Islet precursor cell (in vitro differentiated cells): Measurements from ENCODE around the gene SLC36A3.
"Not testable (repeated sequence)": the region's sequence is repeated elsewhere in the genome, so short reads cannot be mapped to it uniquely, and the experiment has no call there.

Source experiments
- DNase-seq: peaks from one replicate; pipeline ENCODE4 v3.0.0-alpha.2; 2018

Gene SLC36A3

GRCh38 chr5:151258201-151258611, 45.4 kb downstream of the SLC36A3 start:
- DNase-seq: no peak

GRCh38 chr5:151257731-151258181, 45.8 kb downstream of the SLC36A3 start:
- DNase-seq: peak; percentile 88

DNA sequence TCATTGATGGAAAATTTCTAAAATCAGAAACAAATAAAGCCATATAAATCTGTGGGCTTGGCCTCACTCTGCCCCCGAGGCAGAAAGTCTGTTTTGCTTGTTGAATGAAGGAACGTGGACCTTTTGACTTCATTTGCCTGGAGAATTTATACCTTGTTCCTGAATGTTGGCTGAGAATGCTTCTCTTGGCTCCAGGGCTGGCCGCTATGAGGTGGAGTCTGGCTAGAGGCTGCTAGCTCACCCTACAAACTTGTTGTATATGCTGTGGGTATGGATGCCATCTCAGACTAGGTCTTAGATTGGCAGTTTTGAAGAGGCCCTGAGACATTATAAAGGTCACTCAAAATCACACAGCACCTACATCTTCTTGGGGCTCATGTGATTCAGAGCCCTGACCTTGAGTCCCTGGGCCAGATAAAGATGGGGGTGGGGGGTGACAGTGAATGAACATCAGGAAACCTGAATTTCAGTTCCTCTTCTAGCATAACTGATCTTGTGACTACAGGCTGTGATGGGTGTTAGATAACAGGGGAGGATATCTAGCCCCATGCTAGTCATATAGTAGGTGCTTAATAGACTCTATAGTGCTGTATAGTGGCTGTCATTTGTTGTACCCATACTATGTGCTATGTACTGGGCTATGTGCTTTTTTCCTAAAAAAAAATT, 47.8 kb downstream of the SLC36A3 start:
- DNase-seq: no peak

GRCh38 chr5:151254990-151255389, 48.6 kb downstream of the SLC36A3 start:
- not testable (repeated sequence) for DNase-seq

- DNase-seq: no peak
Observed at GRCh38 chr5:151254556-151254955, 49.0 kb downstream of the SLC36A3 start.

- no peak for DNase-seq
Observed at GRCh38 chr5:151253605-151253950, 50.0 kb downstream of the SLC36A3 start.

GRCh38 chr5:151252762-151253604, 50.6 kb downstream of the SLC36A3 start, which contains the start of gene GM2A:
Gene GM2A, plus strand, starts transcription at chr5:151253185. Its CDS starts 32 bp downstream, at chr5:151253217.
- DNase-seq: peak; percentile 100

DNA sequence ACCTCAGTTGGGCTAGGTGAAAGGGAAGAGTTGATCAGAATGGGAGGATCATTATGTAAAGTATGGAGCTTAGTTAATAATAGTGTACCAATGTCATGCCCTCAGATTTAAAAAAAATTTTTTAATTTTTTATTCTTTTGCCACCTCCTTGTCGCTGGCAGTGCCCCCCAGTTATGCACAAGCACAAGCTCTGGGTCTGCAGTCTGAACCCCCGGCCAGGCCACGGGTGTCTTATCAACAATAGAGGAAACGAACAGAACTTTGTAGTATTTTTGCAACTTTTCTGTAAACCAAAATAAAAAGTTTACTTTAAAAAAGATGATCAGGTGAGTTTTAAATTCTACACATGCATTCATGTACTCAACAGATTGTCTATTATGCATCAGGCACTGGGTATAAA, 51.9 kb downstream of the SLC36A3 start:
- DNase-seq: no peak

DNA sequence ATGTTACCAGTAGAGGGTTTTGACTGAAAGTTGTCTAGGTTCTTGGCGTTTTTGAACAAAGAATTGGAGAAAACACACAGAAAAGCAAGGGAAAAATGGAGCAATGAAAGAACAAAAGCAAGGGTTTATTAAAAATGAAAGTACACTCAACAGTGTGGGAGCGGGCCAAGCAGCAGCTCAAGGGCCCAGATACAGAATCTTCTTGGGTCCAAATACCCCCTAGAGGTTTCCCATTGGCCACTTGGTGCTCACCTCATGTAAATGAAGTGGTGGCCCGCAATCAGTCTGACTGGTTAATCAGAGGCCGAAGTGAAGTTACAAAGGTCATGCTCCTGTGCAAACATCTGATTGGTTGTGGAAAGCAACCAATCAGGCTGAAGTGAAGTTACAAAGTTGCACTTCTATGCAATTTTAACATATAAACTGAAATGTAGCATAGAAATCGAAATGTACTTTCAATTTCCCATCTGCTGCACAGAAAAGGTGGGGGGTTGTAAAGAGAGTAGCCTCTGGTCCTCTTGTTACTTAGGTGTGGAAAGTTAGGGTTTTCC, 52.5 kb downstream of the SLC36A3 start:
- DNase-seq: no peak

DNA sequence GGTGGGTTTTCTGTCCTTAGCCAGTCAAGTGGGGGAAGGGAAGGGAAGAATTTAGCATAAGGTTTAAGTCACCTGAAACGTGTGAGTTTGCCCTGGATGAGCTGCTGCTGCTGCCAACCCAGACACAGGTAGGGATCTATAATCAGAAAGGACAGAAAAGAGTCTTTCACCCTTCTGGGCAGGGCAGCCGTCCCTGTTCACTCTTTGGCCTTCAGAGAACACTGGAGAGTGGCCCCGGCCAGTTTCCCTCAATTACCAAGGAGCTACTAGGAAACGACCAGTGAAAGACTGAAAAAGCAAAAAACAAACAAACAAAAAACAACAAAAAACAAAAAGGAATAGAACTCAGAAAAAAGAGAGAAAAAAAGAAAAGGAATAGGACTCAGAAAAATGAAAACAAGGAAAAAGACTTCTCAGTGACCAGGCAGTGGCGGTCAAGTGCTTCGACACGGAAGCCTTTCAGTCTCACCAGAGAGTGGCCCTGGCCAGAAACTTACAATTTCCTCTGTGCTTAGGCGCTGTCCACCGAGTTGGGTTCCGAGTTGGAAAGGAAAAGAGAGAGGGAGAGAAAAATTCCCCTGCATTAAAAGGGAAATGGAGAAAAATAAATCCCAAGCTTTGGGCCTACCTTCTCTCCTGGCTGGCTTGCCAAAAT, 53.1 kb downstream of the SLC36A3 start:
- DNase-seq: no peak

GRCh38 chr5:151249281-151249680, 54.3 kb downstream of the SLC36A3 start:
- no peak for DNase-seq

DNA sequence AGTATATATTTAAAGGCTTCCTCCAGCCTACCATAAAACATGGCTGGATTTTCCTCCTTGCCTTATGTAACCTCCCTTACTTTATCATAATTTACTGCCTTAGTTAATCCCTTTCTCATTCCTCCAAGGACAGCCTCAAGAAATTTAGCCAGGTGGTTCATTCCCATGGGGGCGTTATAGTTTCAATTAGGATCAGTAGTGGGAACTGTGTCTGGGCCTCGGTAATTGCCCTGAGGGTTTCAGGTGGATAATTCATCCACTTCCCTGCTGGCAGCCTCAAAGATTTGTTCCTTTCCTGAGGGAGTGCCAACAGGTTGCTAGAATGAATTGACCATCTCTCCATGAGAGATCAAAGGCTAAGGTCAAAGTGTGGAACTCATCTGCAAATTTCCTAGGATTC, 54.9 kb downstream of the SLC36A3 start:
- no peak for DNase-seq

- no peak for DNase-seq
Observed at GRCh38 chr5:151245680-151246219, 57.8 kb downstream of the SLC36A3 start.

DNA sequence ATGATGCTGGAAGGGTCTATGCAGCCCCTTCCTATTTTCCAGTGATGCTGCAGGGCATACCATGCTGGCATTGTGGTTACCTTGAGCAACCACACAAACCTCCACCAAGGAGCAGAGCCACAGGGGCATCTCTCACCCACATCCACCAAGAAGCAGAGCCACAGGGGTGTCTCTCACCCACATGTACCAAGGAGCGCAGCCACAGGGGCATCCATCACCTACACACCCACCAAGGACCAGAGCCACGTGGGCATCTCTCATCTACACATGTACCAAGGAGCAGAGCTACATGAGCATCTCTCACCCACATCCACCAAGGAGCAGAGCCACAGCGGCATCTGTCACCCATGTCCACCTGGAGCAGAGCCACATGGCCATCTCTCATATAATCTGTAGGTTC, 59.4 kb downstream of the SLC36A3 start:
- no peak for DNase-seq

DNA sequence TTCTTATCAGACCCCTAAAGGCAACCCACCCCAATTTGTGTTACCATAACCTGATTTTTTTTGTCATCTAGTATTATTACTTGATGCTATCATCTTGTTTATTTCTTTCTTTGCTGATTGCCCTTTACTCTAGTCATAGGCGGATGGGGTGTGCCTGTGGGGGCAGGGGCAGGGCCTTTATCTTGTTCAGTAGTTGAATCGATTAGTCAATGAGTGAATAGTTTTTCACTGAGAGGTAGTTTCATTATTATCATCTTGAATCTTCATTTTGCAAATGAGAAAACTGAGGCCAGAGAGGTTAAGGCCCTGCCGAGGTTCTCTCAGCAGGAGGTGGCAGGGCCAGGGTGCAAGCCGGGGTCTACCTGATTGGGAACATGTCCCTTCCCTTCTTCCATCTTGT, 60.0 kb downstream of the SLC36A3 start:
- DNase-seq: no peak

DNA sequence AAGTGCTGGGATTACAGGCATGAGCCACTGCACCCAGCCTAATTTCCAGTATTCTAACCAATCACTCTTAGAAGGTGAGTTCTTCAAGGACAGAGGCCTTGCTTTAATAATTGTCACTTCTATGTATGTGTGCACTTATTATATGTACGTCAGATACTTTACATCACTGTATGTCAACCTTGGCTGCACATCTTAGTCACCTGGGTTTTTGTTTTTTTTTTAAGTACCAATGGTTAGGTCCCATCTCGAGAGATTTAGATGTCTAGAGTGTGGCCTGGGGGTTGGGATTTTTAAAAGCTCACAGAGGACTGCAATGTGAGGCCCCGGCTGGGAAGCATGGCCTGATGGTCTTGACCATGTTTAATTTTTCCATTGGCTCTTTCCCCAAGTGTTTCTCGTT, 60.4 kb downstream of the SLC36A3 start:
- DNase-seq: no peak

DNA sequence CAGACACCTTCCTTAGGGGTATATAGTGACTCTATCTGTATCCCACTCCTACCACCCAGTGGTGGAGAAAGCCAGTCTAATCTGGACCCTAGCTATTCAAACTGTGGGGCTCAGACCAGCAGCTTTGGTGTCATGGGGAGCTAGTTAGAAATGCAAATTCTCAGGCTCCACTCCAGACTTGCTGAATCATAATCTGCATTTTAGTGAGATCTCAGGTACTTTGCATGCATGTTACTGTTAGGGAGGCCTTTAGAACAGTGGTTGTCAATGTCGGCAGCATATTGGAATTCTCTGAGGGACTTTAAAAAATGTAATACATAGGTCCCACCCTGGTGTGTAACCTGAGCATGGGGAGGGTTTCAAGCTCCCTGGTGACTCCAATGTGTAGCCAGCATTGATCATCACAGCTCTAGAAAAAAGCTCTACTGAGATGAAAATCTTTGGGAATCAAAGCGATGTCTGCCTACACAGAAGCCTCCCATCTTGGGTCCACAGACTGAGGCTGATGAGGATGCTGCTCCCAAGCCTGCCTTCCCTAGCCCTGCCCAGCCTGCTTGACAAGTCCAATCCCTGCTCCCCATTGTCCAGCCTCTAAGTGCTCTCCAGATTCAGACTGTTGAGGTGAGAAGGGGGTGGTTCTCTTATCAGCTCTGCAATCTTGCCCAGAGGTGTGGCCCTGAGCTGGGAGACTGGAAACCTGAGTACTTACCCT, 62.5 kb downstream of the SLC36A3 start:
- DNase-seq: peak; percentile 91

- DNase-seq: not testable (repeated sequence)
Observed at GRCh38 chr5:151240268-151240835, 63.2 kb downstream of the SLC36A3 start.

GRCh38 chr5:151239237-151239861, 64.2 kb downstream of the SLC36A3 start:
- peak; percentile 69 for DNase-seq

DNA sequence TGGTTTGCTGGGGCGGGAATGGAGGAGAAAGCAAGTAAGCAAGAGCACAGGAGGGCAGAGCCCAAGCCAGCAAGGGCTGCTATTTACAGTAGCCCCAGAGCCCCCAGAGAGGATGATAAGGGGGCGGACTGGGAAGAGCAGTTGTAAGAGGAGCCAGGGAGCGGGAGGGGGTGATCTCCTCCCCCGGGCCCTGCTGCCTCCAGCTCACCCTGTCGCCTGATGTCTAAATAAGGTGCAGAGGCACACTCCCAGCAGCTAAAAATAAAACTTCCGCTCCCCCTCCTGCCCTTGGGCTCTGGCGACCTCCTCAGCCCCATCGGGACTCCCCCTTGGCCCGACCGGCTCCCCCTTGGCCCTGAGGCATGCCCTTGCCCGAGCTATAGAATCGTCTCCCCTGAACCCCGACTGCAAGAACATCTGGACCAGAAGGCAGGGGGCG, 65.2 kb downstream of the SLC36A3 start:
- no peak for DNase-seq

DNA sequence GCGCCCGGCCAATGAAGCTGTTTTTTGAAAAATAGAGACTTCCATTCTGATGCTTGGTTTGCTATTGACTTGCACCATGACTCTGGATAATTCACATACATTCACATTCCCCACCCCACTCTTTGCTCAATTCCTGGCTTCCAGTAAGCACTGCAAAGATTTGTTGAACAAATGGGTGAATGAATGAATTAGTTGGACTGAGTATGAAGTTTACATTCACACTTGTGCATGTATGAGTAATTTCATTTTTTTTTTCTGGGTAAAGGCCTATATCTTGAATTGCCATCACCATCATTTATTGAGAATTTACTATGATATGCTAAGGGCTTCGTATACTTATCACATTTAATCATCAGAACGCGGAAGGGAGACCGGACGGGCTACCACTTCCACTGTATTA, 65.9 kb downstream of the SLC36A3 start:
- DNase-seq: no peak

DNA sequence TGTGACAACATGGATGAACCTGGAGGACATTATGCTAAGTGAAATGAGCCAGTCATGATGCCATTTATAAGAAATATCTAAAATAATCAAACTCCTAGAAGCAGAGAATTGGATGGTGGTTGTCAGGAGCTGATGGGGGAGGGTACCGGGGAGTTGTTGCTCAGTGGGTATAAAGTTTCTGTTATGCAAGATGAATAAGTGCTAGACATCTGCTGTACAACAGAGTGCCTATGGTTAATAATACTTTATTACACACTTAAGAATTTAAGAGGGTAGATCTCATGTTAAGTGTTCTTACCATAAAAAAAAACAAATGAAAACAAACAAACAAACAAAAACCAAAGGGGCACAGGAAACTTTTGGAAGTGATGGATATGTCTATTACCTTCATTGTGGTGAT, 66.7 kb downstream of the SLC36A3 start:
- no peak for DNase-seq
